Activated CD4-positive, alpha-beta T cell treated with anti-CD3 and anti-CD28 coated beads, Interleukin-2, amount 10 ng/mL, durations not matched to agents 24 days and 14 days (primary cell): ENCODE measurements around the gene DPYSL4. TPM values are rescaled to one million over a fixed set of nuclear protein-coding genes. Genes with fewer than 3 reads are reported as not detected.

Experiments
- DNase-seq: peaks from one replicate; pipeline ENCODE4 v3.0.0; 2022
- H3K27ac Mint-ChIP-seq: one replicate; pipeline ENCODE4 v1.8.0; 2022; ENCODE audit warnings: mild to moderate bottlenecking, mixed read lengths
- H3K27me3 Mint-ChIP-seq: one replicate; pipeline ENCODE4 v1.8.0; 2022; ENCODE audit warnings: mixed read lengths
- H3K36me3 Mint-ChIP-seq: one replicate; pipeline ENCODE4 v1.8.0; 2022; ENCODE audit warnings: low read depth, mild to moderate bottlenecking, mixed read lengths
- H3K4me1 Mint-ChIP-seq: one replicate; pipeline ENCODE4 v1.8.0; 2021; ENCODE audit warnings: mixed read lengths
- H3K4me3 Mint-ChIP-seq: one replicate; pipeline ENCODE4 v1.8.0; 2022; ENCODE audit warnings: mild to moderate bottlenecking, moderate library complexity, mixed read lengths
- H3K9me3 Mint-ChIP-seq: one replicate; pipeline ENCODE4 v1.8.0; 2021; ENCODE audit warnings: mixed read lengths
- intact Hi-C: fragments of 100-400 bp; cut with micrococcal nuclease; formaldehyde crosslinking; loops from one replicate; pipeline ENCODE4 v1.15.1; 2023
- total RNA-seq: library from RNA; stranded (reverse); gene quantifications from 2 replicates; pipeline ENCODE4 v1.2.3, GENCODE V29; 2022

The DPYSL4 gene
- 32.5 TPM in 2 replicates for total RNA-seq

- H3K9me3 Mint-ChIP-seq: peaks cover 3% of the 10 kb centered on the region
- peaks cover 5% of the 10 kb centered on the region for H3K36me3 Mint-ChIP-seq
- peak within 1 kb of the TSS; percentile 80 for H3K4me3 Mint-ChIP-seq
- peak; percentile 80 for DNase-seq
- peaks cover 16% of the 10 kb centered on the region for H3K4me1 Mint-ChIP-seq
- H3K27ac Mint-ChIP-seq: no peak within 1 kb of the TSS
- peaks cover 37% of the 10 kb centered on the region for H3K27me3 Mint-ChIP-seq
- intact Hi-C loops: loop anchor here (1.0 to 10.0 kb wide), 4 partner anchors 122 to 1188 kb away; partner anchors contain the start of genes ECHS1, LRRC27 and PAOX
Observed at GRCh38 chr10:132186488-132187429, at the start of gene DPYSL4. TSS of gene DPYSL4 (plus strand) at chr10:132186948. CDS start at chr10:132187064, 116 bp downstream.

GRCh38 chr10:132137111-132138072 lies 49.4 kb upstream of the DPYSL4 start:
- Mint-ChIP-seq H3K4me3 (no peak overlapping the region), H3K27ac (no peak overlapping the region), H3K36me3 (no peaks in the 10 kb centered on the region), H3K27me3 (no peaks in the 10 kb centered on the region), H3K9me3 (no peaks in the 10 kb centered on the region), H3K4me1 (no peaks in the 10 kb centered on the region)
- intact Hi-C loops: no loop called here
- DNase-seq: no peak

GRCh38 chr10:132138133-132138532 lies 48.6 kb upstream of the DPYSL4 start:
- no peaks in the 10 kb centered on the region for H3K36me3 Mint-ChIP-seq
- no peaks in the 10 kb centered on the region for H3K4me1 Mint-ChIP-seq
- intact Hi-C loops: no loop called here
- no peaks in the 10 kb centered on the region for H3K27me3 Mint-ChIP-seq
- no peak overlapping the region for H3K4me3 Mint-ChIP-seq
- no peak for DNase-seq
- no peak overlapping the region for H3K27ac Mint-ChIP-seq
- no peaks in the 10 kb centered on the region for H3K9me3 Mint-ChIP-seq

GRCh38 chr10:132138596-132138995 lies 48.2 kb upstream of the DPYSL4 start:
- H3K36me3 Mint-ChIP-seq: no peaks in the 10 kb centered on the region
- no peaks in the 10 kb centered on the region for H3K4me1 Mint-ChIP-seq
- no peak overlapping the region for H3K4me3 Mint-ChIP-seq
- no peak overlapping the region for H3K27ac Mint-ChIP-seq
- no peaks in the 10 kb centered on the region for H3K9me3 Mint-ChIP-seq
- intact Hi-C loops: no loop called here
- no peak for DNase-seq
- H3K27me3 Mint-ChIP-seq: no peaks in the 10 kb centered on the region

- H3K27me3 Mint-ChIP-seq: no peaks in the 10 kb centered on the region
- no peak overlapping the region for H3K27ac Mint-ChIP-seq
- DNase-seq: no peak
- H3K4me3 Mint-ChIP-seq: no peak overlapping the region
- no peaks in the 10 kb centered on the region for H3K9me3 Mint-ChIP-seq
- no peaks in the 10 kb centered on the region for H3K4me1 Mint-ChIP-seq
- intact Hi-C loops: no loop called here
- no peaks in the 10 kb centered on the region for H3K36me3 Mint-ChIP-seq
Observed at GRCh38 chr10:132139526-132139925, 47.2 kb upstream of the DPYSL4 start.

GRCh38 chr10:132140167-132140925 lies 46.4 kb upstream of the DPYSL4 start:
- H3K4me1 Mint-ChIP-seq: no peaks in the 10 kb centered on the region
- no peak for DNase-seq
- H3K4me3 Mint-ChIP-seq: no peak overlapping the region
- H3K36me3 Mint-ChIP-seq: no peaks in the 10 kb centered on the region
- no peaks in the 10 kb centered on the region for H3K9me3 Mint-ChIP-seq
- H3K27ac Mint-ChIP-seq: no peak overlapping the region
- intact Hi-C loops: loop anchor here (5.0 kb wide), 1 partner anchor 253 kb away; no protein-coding TSS in a partner anchor
- no peaks in the 10 kb centered on the region for H3K27me3 Mint-ChIP-seq

- H3K4me3 Mint-ChIP-seq: no peak overlapping the region
- intact Hi-C loops: loop anchor here (5.0 kb wide), 1 partner anchor 254 kb away; no protein-coding TSS in a partner anchor
- H3K36me3 Mint-ChIP-seq: no peaks in the 10 kb centered on the region
- no peaks in the 10 kb centered on the region for H3K9me3 Mint-ChIP-seq
- no peaks in the 10 kb centered on the region for H3K4me1 Mint-ChIP-seq
- DNase-seq: no peak
- no peaks in the 10 kb centered on the region for H3K27me3 Mint-ChIP-seq
- H3K27ac Mint-ChIP-seq: no peak overlapping the region
Observed at GRCh38 chr10:132141076-132141475, 45.7 kb upstream of the DPYSL4 start.

GRCh38 chr10:132141526-132142395 lies 45.0 kb upstream of the DPYSL4 start:
- Mint-ChIP-seq H3K36me3 (no peaks in the 10 kb centered on the region), H3K4me3 (no peak overlapping the region), H3K27me3 (no peaks in the 10 kb centered on the region), H3K27ac (no peak overlapping the region), H3K9me3 (no peaks in the 10 kb centered on the region), H3K4me1 (no peaks in the 10 kb centered on the region)
- DNase-seq: no peak
- intact Hi-C loops: loop anchor here (5.0 kb wide), 1 partner anchor 254 kb away; no protein-coding TSS in a partner anchor

- Mint-ChIP-seq H3K27me3 (no peaks in the 10 kb centered on the region), H3K4me3 (no peak overlapping the region), H3K36me3 (no peaks in the 10 kb centered on the region), H3K9me3 (no peaks in the 10 kb centered on the region), H3K4me1 (no peaks in the 10 kb centered on the region), H3K27ac (no peak overlapping the region)
- intact Hi-C loops: loop anchor here (5.0 kb wide), 1 partner anchor 255 kb away; no protein-coding TSS in a partner anchor
- DNase-seq: peak; percentile 88
Observed at GRCh38 chr10:132142396-132143161, 44.2 kb upstream of the DPYSL4 start.

GRCh38 chr10:132143162-132143561 lies 43.6 kb upstream of the DPYSL4 start:
- intact Hi-C loops: loop anchor here (5.0 kb wide), 1 partner anchor 256 kb away; no protein-coding TSS in a partner anchor
- Mint-ChIP-seq H3K27ac (no peak overlapping the region), H3K9me3 (no peaks in the 10 kb centered on the region)

GRCh38 chr10:132144086-132144485 lies 42.7 kb upstream of the DPYSL4 start:
- DNase-seq: no peak
- intact Hi-C loops: loop anchor here (5.0 kb wide), 1 partner anchor 257 kb away; no protein-coding TSS in a partner anchor
- no peaks in the 10 kb centered on the region for H3K27me3 Mint-ChIP-seq
- no peak overlapping the region for H3K4me3 Mint-ChIP-seq
- H3K27ac Mint-ChIP-seq: no peak overlapping the region
- H3K9me3 Mint-ChIP-seq: no peaks in the 10 kb centered on the region
- H3K36me3 Mint-ChIP-seq: no peaks in the 10 kb centered on the region
- no peaks in the 10 kb centered on the region for H3K4me1 Mint-ChIP-seq

More at GRCh38 chr10:132143162-132143561, 43.6 kb upstream of the DPYSL4 start:
- Mint-ChIP-seq H3K4me3 (no peak overlapping the region), H3K36me3 (no peaks in the 10 kb centered on the region), H3K27me3 (no peaks in the 10 kb centered on the region), H3K4me1 (no peaks in the 10 kb centered on the region)
- no peak for DNase-seq

- no peaks in the 10 kb centered on the region for H3K4me1 Mint-ChIP-seq
- no peak for DNase-seq
- no peak overlapping the region for H3K4me3 Mint-ChIP-seq
- no peaks in the 10 kb centered on the region for H3K9me3 Mint-ChIP-seq
- no peak overlapping the region for H3K27ac Mint-ChIP-seq
- H3K27me3 Mint-ChIP-seq: no peaks in the 10 kb centered on the region
- H3K36me3 Mint-ChIP-seq: no peaks in the 10 kb centered on the region
- intact Hi-C loops: no loop called here
Observed at GRCh38 chr10:132145002-132145401, 41.7 kb upstream of the DPYSL4 start.
